ENCODE data around the gene CCDC196. TPM values are rescaled to one million over a fixed set of nuclear protein-coding genes. Genes with fewer than 3 reads are reported as not detected.
"Not testable (repeated sequence)": the region's sequence is repeated elsewhere in the genome, so short reads cannot be mapped to it uniquely, and the experiment has no call there.

Gene CCDC196
- polyA plus RNA-seq, 1 donor: 0.72 TPM

GRCh38 chr14:66495218-66496098, 9.3 kb downstream of the CCDC196 start:
- H3K9me3 ChIP-seq (ENCODE audit: control insufficient read depth, low read depth, low read length): no peaks in the 10 kb centered on the region
- 0% methylated on average over 1 of the region's 4 CpGs for WGBS (ENCODE audit: insufficient coverage, low lambda C conversion rate)

GRCh38 chr14:66496188-66496807, 10.1 kb downstream of the CCDC196 start:
- H3K4me3 ChIP-seq (ENCODE audit: low read length): no peak overlapping the region
- peak in 1 of 2 donors; percentile 49 for DNase-seq
- H3K36me3 ChIP-seq (ENCODE audit: control insufficient read depth, insufficient read depth, low read length): no peaks in the 10 kb centered on the region
- H3K27ac ChIP-seq (ENCODE audit: low read length): no peak overlapping the region
- WGBS (ENCODE audit: insufficient coverage, low lambda C conversion rate): 28% methylated on average over 2 of the region's 4 CpGs
- no peaks in the 10 kb centered on the region for H3K9me3 ChIP-seq (ENCODE audit: control insufficient read depth, low read depth, low read length)
- H3K4me1 ChIP-seq (ENCODE audit: control insufficient read depth, insufficient read depth, low read length): no peaks in the 10 kb centered on the region
- no peaks in the 10 kb centered on the region for H3K27me3 ChIP-seq (ENCODE audit: control insufficient read depth, insufficient read depth, low read length)

More at GRCh38 chr14:66495218-66496098, 9.3 kb downstream of the CCDC196 start:
- H3K36me3 ChIP-seq (ENCODE audit: control insufficient read depth, insufficient read depth, low read length): no peaks in the 10 kb centered on the region
- peak; percentile 48 to 65 for DNase-seq
- no peaks in the 10 kb centered on the region for H3K4me1 ChIP-seq (ENCODE audit: control insufficient read depth, insufficient read depth, low read length)
- no peaks in the 10 kb centered on the region for H3K27me3 ChIP-seq (ENCODE audit: control insufficient read depth, insufficient read depth, low read length)
- H3K27ac ChIP-seq (ENCODE audit: low read length): no peak overlapping the region
- no peak overlapping the region for H3K4me3 ChIP-seq (ENCODE audit: low read length)

DNA sequence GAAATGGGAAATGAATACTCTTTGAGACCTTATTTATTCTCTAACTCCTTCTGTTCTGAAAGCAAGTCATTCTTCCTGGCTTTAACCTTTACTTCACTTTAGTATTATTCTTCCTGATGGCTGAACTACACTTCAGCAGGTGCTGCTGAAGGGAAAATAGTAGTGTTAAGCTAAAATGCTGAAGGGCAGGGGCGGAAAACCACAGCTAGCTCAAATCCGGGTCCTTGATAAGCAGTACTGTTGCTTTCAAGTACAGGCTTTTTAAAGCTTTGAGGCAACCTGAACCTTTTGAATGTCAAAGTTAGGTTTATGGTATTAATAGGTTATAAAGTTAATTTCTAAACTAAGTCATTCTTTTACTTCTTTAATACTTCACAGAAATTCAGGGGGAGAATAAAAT, 10.7 kb downstream of the CCDC196 start:
- peak in 1 of 2 donors; percentile 22 for DNase-seq
- H3K4me3 ChIP-seq (ENCODE audit: low read length): no peak overlapping the region
- WGBS (ENCODE audit: insufficient coverage, low lambda C conversion rate): no CpG with 5 or more reads among the region's 2 CpGs
- H3K27ac ChIP-seq (ENCODE audit: low read length): no peak overlapping the region
- H3K27me3 ChIP-seq (ENCODE audit: control insufficient read depth, insufficient read depth, low read length): no peaks in the 10 kb centered on the region
- no peaks in the 10 kb centered on the region for H3K4me1 ChIP-seq (ENCODE audit: control insufficient read depth, insufficient read depth, low read length)
- no peaks in the 10 kb centered on the region for H3K36me3 ChIP-seq (ENCODE audit: control insufficient read depth, insufficient read depth, low read length)
- H3K9me3 ChIP-seq (ENCODE audit: control insufficient read depth, low read depth, low read length): no peaks in the 10 kb centered on the region

- DNase-seq: no peak
- Histone ChIP-seq H3K27me3 (ENCODE audit: control insufficient read depth, insufficient read depth, low read length) (no peaks in the 10 kb centered on the region), H3K4me1 (ENCODE audit: control insufficient read depth, insufficient read depth, low read length) (no peaks in the 10 kb centered on the region), H3K9me3 (ENCODE audit: control insufficient read depth, low read depth, low read length) (no peaks in the 10 kb centered on the region), H3K4me3 (ENCODE audit: low read length) (no peak overlapping the region), H3K27ac (ENCODE audit: low read length) (no peak overlapping the region), H3K36me3 (ENCODE audit: control insufficient read depth, insufficient read depth, low read length) (no peaks in the 10 kb centered on the region)
- 54% methylated on average over 2 of the region's 3 CpGs for WGBS (ENCODE audit: insufficient coverage, low lambda C conversion rate)
Observed at GRCh38 chr14:66498311-66498710, 12.1 kb downstream of the CCDC196 start.

DNA sequence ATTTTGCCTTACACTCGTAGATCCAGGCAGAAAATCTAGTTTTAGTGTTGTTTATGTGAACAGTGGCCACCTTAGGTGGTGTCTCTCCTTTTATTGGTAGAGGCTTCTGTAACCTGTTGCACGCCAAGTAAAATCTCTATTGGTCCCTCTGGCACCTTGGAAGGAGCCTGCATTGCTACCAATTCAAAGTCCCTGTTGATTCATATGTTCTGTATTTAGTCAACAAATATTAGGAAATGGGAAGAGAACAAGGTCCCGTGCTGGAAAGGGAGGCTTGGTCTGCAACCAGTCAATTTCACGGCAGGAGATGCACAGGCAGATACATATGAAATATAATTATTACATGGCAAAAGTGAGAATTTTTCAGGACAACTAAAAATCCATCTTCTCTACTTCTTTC, 15.4 kb downstream of the CCDC196 start:
- DNase-seq: no peak
- H3K36me3 ChIP-seq (ENCODE audit: control insufficient read depth, insufficient read depth, low read length): no peaks in the 10 kb centered on the region
- no peaks in the 10 kb centered on the region for H3K27me3 ChIP-seq (ENCODE audit: control insufficient read depth, insufficient read depth, low read length)
- no peaks in the 10 kb centered on the region for H3K9me3 ChIP-seq (ENCODE audit: control insufficient read depth, low read depth, low read length)
- WGBS (ENCODE audit: insufficient coverage, low lambda C conversion rate): 80% methylated on average over 1 of the region's 4 CpGs
- H3K4me1 ChIP-seq (ENCODE audit: control insufficient read depth, insufficient read depth, low read length): no peaks in the 10 kb centered on the region
- H3K27ac ChIP-seq (ENCODE audit: low read length): no peak overlapping the region
- no peak overlapping the region for H3K4me3 ChIP-seq (ENCODE audit: low read length)

- 92% methylated on average over 2 of the region's 5 CpGs for WGBS (ENCODE audit: insufficient coverage, low lambda C conversion rate)
- H3K4me1 ChIP-seq (ENCODE audit: control insufficient read depth, insufficient read depth, low read length); H3K27me3 ChIP-seq (ENCODE audit: control insufficient read depth, insufficient read depth, low read length); H3K36me3 ChIP-seq (ENCODE audit: control insufficient read depth, insufficient read depth, low read length); DNase-seq; H3K27ac ChIP-seq (ENCODE audit: low read length); H3K4me3 ChIP-seq (ENCODE audit: low read length); H3K9me3 ChIP-seq (ENCODE audit: control insufficient read depth, low read depth, low read length): not testable (repeated sequence)
Observed at GRCh38 chr14:66502836-66503235, 16.7 kb downstream of the CCDC196 start.

GRCh38 chr14:66503532-66503931, 17.4 kb downstream of the CCDC196 start:
- H3K27ac ChIP-seq (ENCODE audit: low read length): no peak overlapping the region
- no peaks in the 10 kb centered on the region for H3K4me1 ChIP-seq (ENCODE audit: control insufficient read depth, insufficient read depth, low read length)
- H3K9me3 ChIP-seq (ENCODE audit: control insufficient read depth, low read depth, low read length): no peaks in the 10 kb centered on the region
- no peaks in the 10 kb centered on the region for H3K36me3 ChIP-seq (ENCODE audit: control insufficient read depth, insufficient read depth, low read length)
- no peaks in the 10 kb centered on the region for H3K27me3 ChIP-seq (ENCODE audit: control insufficient read depth, insufficient read depth, low read length)
- no peak overlapping the region for H3K4me3 ChIP-seq (ENCODE audit: low read length)
- 60% methylated on average over 1 of the region's 1 CpG for WGBS (ENCODE audit: insufficient coverage, low lambda C conversion rate)
- DNase-seq: no peak

DNA sequence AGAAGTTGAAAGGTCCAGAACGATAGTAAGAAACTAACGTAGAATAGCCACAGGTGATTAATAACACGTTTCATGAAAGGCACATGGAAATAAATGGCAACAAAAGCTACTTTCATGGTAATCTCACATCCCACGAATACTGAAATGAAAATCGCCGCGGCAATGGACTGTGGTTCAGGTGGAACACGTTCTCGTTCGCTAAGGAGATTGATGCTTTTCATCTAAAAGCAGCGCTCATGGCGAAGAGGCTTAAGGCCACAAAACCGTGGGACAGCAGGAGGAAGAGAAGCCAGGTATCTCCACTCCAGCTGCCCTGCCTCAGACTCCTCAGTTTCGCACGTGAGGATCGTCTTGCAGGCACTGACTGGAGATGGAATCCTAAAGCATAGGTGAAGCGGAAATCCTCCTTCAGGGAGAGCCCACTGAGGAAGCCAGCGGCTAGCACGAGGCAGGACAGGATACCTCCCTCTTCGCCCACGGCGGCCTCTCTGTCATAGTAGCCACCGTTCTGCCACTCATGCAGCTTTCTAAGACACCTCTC, 21.1 kb downstream of the CCDC196 start:
- Histone ChIP-seq H3K4me3 (ENCODE audit: low read length) (peak overlapping the region; percentile 87), H3K27ac (ENCODE audit: low read length) (peak overlapping the region; percentile 90), H3K36me3 (ENCODE audit: control insufficient read depth, insufficient read depth, low read length) (no peaks in the 10 kb centered on the region), H3K9me3 (ENCODE audit: control insufficient read depth, low read depth, low read length) (no peaks in the 10 kb centered on the region), H3K27me3 (ENCODE audit: control insufficient read depth, insufficient read depth, low read length) (no peaks in the 10 kb centered on the region), H3K4me1 (ENCODE audit: control insufficient read depth, insufficient read depth, low read length) (no peaks in the 10 kb centered on the region)
- 19% methylated on average over 5 of the region's 23 CpGs for WGBS (ENCODE audit: insufficient coverage, low lambda C conversion rate)
- peak in 1 of 2 donors; percentile 27 for DNase-seq

- H3K9me3 ChIP-seq (ENCODE audit: control insufficient read depth, low read depth, low read length): no peaks in the 10 kb centered on the region
- no CpG with 5 or more reads among the region's 91 CpGs for WGBS (ENCODE audit: insufficient coverage, low lambda C conversion rate)
- peak within 1 kb of the TSS; percentile 87 for H3K4me3 ChIP-seq (ENCODE audit: low read length)
- H3K36me3 ChIP-seq (ENCODE audit: control insufficient read depth, insufficient read depth, low read length): no peaks in the 10 kb centered on the region
- no peaks in the 10 kb centered on the region for H3K4me1 ChIP-seq (ENCODE audit: control insufficient read depth, insufficient read depth, low read length)
- H3K27me3 ChIP-seq (ENCODE audit: control insufficient read depth, insufficient read depth, low read length): no peaks in the 10 kb centered on the region
- peak within 1 kb of the TSS; percentile 90 for H3K27ac ChIP-seq (ENCODE audit: low read length)
- DNase-seq: peak; percentile 97 to 99
Observed at GRCh38 chr14:66507722-66508546, 21.8 kb downstream of the CCDC196 start, which contains the start of gene GPHN. TSS of gene GPHN (plus strand) at chr14:66508147.

DNA sequence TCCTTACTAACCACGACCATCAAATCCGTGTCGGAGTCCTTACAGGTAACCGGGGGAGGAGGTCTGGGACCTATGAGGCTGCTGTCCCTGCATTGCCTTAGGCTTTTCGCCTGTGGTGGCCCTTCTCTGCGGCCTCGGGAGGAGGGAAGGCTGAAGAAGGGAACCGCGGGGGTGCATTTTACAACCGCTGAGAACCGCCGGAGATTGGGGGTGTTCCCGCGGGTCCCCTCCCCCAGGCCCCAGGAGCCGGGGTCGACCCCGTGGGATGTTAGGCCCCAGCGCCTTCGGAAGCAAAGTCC, 22.3 kb downstream of the CCDC196 start:
- Histone ChIP-seq H3K9me3 (ENCODE audit: control insufficient read depth, low read depth, low read length) (no peaks in the 10 kb centered on the region), H3K4me1 (ENCODE audit: control insufficient read depth, insufficient read depth, low read length) (no peaks in the 10 kb centered on the region), H3K36me3 (ENCODE audit: control insufficient read depth, insufficient read depth, low read length) (no peaks in the 10 kb centered on the region), H3K27me3 (ENCODE audit: control insufficient read depth, insufficient read depth, low read length) (no peaks in the 10 kb centered on the region), H3K27ac (ENCODE audit: low read length) (peak overlapping the region; percentile 90), H3K4me3 (ENCODE audit: low read length) (peak overlapping the region; percentile 87)
- DNase-seq: no peak
- no CpG with 5 or more reads among the region's 19 CpGs for WGBS (ENCODE audit: insufficient coverage, low lambda C conversion rate)

All from large intestine (tissue), 3 donors.